ENCODE measurements around the gene ZNF384.
A peak's percentile ranks its signal among the peaks of the same experiment; 100 is the strongest.

DNA sequence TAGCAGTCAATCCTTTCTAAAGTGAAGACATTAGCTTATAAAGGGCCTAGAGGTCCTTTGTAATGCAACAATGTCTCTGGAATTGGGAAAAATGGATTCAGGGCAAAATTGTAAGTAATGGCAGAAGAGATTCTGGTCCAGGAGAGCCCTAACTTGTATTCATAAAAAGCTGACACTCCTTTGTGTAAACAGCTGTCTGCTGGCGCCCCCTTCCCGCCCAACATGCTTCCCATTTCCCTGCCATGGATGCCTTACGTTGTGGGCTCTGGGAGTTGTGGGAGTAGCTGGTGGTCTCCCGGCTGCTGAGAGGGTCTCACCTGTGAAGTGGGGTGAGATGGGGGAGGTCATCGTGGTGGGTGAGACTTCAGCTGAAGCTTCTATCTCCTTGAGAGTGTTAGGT is 44.3 kb downstream of the ZNF384 start:
- peak; percentile 48 for TF ChIP-seq CTCF (IDR thresholded peaks at IDR 0.05; ENCODE audit: poor library complexity)
- no peak for TF ChIP-seq EZH2phosphoT487 (IDR thresholded peaks at IDR 0.05; ENCODE audit: low read depth, severe bottlenecking, unreplicated experiment)
- TF ChIP-seq EZH2 (IDR thresholded peaks at IDR 0.05; ENCODE audit: borderline replicate concordance) = no peak
